ENCODE results near the gene ZNF57.
A peak's percentile ranks its signal among the peaks of the same experiment; 100 is the strongest.
"Not testable (repeated sequence)": the region's sequence is repeated elsewhere in the genome, so short reads cannot be mapped to it uniquely, and the experiment has no call there.

ZNF57 gene

GRCh38 chr19:2900296-2901252 is at the start of gene ZNF57:
Gene ZNF57, plus strand, starts transcription at chr19:2900928. Its CDS starts 118 bp downstream, at chr19:2901046.
- DNase-seq, result peak; percentile 98

GRCh38 chr19:2852598-2852997 is 48.1 kb upstream of the ZNF57 start:
- DNase-seq, result no peak

GRCh38 chr19:2853015-2853606 is 47.6 kb upstream of the ZNF57 start:
- no peak for DNase-seq

- DNase-seq, result no peak
Observed at GRCh38 chr19:2854849-2855248, 45.9 kb upstream of the ZNF57 start.

- peak; percentile 12 to 61 for DNase-seq
Observed at GRCh38 chr19:2856457-2857050, 44.2 kb upstream of the ZNF57 start.

GRCh38 chr19:2858864-2859263 is 41.9 kb upstream of the ZNF57 start:
- no peak for DNase-seq

GRCh38 chr19:2863816-2864215 is 36.9 kb upstream of the ZNF57 start:
- DNase-seq, result no peak

GRCh38 chr19:2865334-2866100 is 35.2 kb upstream of the ZNF57 start:
- no peak for DNase-seq

- no peak for DNase-seq
Observed at GRCh38 chr19:2866495-2867024, 34.2 kb upstream of the ZNF57 start.

- no peak for DNase-seq
Observed at GRCh38 chr19:2867025-2867991, 33.4 kb upstream of the ZNF57 start, which contains the start of gene ZNF556. Gene ZNF556, plus strand, starts transcription at chr19:2867335. Its CDS starts 87 bp downstream, at chr19:2867422.

- DNase-seq, result no peak
Observed at GRCh38 chr19:2869618-2870017, 31.1 kb upstream of the ZNF57 start.

GRCh38 chr19:2872175-2872574 is 28.6 kb upstream of the ZNF57 start:
- DNase-seq, result peak; percentile 6 to 22

- no peak for DNase-seq
Observed at GRCh38 chr19:2877398-2878331, 23.1 kb upstream of the ZNF57 start.

GRCh38 chr19:2883686-2884439 is 16.9 kb upstream of the ZNF57 start:
- no peak for DNase-seq

- DNase-seq, result no peak
Observed at GRCh38 chr19:2885736-2886135, 15.0 kb upstream of the ZNF57 start.

- DNase-seq, result peak in 1 of 2 donors; percentile 52
Observed at GRCh38 chr19:2887391-2887914, 13.3 kb upstream of the ZNF57 start.

GRCh38 chr19:2888731-2889224 is 11.9 kb upstream of the ZNF57 start:
- peak; percentile 68 to 84 for DNase-seq

- DNase-seq, result not testable (repeated sequence)
Observed at GRCh38 chr19:2890531-2890930, 10.2 kb upstream of the ZNF57 start.

- DNase-seq, result no peak
Observed at GRCh38 chr19:2896694-2897093, 4.0 kb upstream of the ZNF57 start.
